ENCODE measurements around the gene NEK7. TPM values are rescaled to one million over a fixed set of nuclear protein-coding genes. Genes with fewer than 3 reads are reported as not detected.

The NEK7 gene
- total and polyA plus RNA-seq, 9 of the 15 experiments (the other 6 are each of a cell fraction or from before 2014, with no cell fraction given) = 8.5 to 37.3 (median 27.7) TPM

- TF ChIP-seq ZMIZ1 (IDR thresholded peaks at IDR 0.05; ENCODE audit: low read depth in 2 of 2, low read length in 2 of 2) (no peak), ZNF133 (CRISPR knock-in tag; IDR thresholded peaks at IDR 0.05) (no peak), ZNF431 (CRISPR knock-in tag; IDR thresholded peaks at IDR 0.05) (no peak), CEBPZ (IDR thresholded peaks at IDR 0.05; ENCODE audit: borderline replicate concordance, low read depth, low read length) (no peak), FOXJ3 (CRISPR knock-in tag; IDR thresholded peaks at IDR 0.05) (no peak), KDM4B (IDR thresholded peaks at IDR 0.05; ENCODE audit: borderline replicate concordance in 2 of 2, low read depth in 1 of 2) (no peak), HNRNPL (IDR thresholded peaks at IDR 0.05; ENCODE audit: low read depth, low read length) (no peak), ZNF778 (CRISPR knock-in tag; IDR thresholded peaks at IDR 0.05) (no peak), HINFP (tag; conservative IDR thresholded peaks at IDR 0.05; ENCODE audit: low read depth) (no peak), ZNF197 (CRISPR knock-in tag; IDR thresholded peaks at IDR 0.05; ENCODE audit: low read depth) (no peak), SRF (CRISPR knock-in tag; IDR thresholded peaks at IDR 0.05) (0 out of 4 replicates have a peak, but pooled peaks of 1 of the 2 experiments have one; percentile 33), GATAD2B (IDR thresholded peaks at IDR 0.05; ENCODE audit: borderline replicate concordance) (0 out of 2 replicates have a peak, but pooled peaks have one; percentile 37), NR4A1 (CRISPR knock-in tag; IDR thresholded peaks at IDR 0.05) (0 out of 2 replicates have a peak, but pooled peaks have one; percentile 40), NR4A1 (tag; IDR thresholded peaks at IDR 0.05) (no peak), SMARCE1 (IDR thresholded peaks at IDR 0.05) (no peak), TBP (optimal IDR thresholded peaks at IDR 0.05; ENCODE audit: low read depth, low read length) (peak; percentile 95)
Measured at GRCh38 chr1:198158735-198159589, 2.2 kb downstream of the NEK7 start (continued).
